ENCODE measurements around the gene NIPSNAP3A. TPM values are rescaled to one million over a fixed set of nuclear protein-coding genes. Genes with fewer than 3 reads are reported as not detected.

NIPSNAP3A gene
- total RNA-seq, 5 donors from 2014 or later (not counting 1 experiment from before 2014, with no cell fraction given) = 6.8 to 10.5 (median 9.8) TPM

- no peak overlapping the region for H3K27ac Mint-ChIP-seq
- no peaks in the 10 kb centered on the region for H3K9me3 Mint-ChIP-seq
- no peaks in the 10 kb centered on the region for H3K4me1 ChIP-seq (ENCODE audit: control insufficient read depth in 1 of 2, extremely low read depth in 1 of 2, insufficient read depth in 2 of 2, low read length in 2 of 2)
- no peaks in the 10 kb centered on the region for H3K27me3 ChIP-seq (replicated peaks in 1 of 2; ENCODE audit: control insufficient read depth in 2 of 2, extremely low read depth in 1 of 2, insufficient read depth in 2 of 2, low read length in 1 of 2)
- H3K9me3 ChIP-seq = no peaks in the 10 kb centered on the region
- H3K36me3 ChIP-seq (ENCODE audit: control insufficient read depth in 2 of 2, extremely low read depth in 1 of 2, insufficient read depth in 1 of 2, low read length in 1 of 2) = peaks cover 0 to 6% of the 10 kb centered on the region in 2 donors
- ATAC-seq (replicated peaks in 1 of 4) (no peak), DNase-seq (no peak)
- no peak overlapping the region for H3K4me3 Mint-ChIP-seq
- CTCF ChIA-PET = no interaction called here
- POLR2A ChIA-PET = no interaction called here
- 100% methylated on average over 2 of the region's 2 CpGs for WGBS (ENCODE audit: insufficient coverage)
- no peaks in the 10 kb centered on the region for H3K4me1 Mint-ChIP-seq
- no peaks in the 10 kb centered on the region for H3K27me3 Mint-ChIP-seq
- no peak overlapping the region for H3K27ac ChIP-seq (ENCODE audit: low read length)
- H3K4me3 ChIP-seq (ENCODE audit: control insufficient read depth in 1 of 2, extremely low read depth in 1 of 2, low read length in 1 of 2) = no peak overlapping the region
- peaks cover 42% of the 10 kb centered on the region for H3K36me3 Mint-ChIP-seq
Measured at GRCh38 chr9:104805441-104805840, 58.0 kb downstream of the NIPSNAP3A start.

- H3K4me1 Mint-ChIP-seq = no peaks in the 10 kb centered on the region
- H3K27me3 Mint-ChIP-seq = no peaks in the 10 kb centered on the region
- H3K27ac Mint-ChIP-seq = no peak overlapping the region
- Histone ChIP-seq H3K4me1 (ENCODE audit: control insufficient read depth in 1 of 2, extremely low read depth in 1 of 2, insufficient read depth in 2 of 2, low read length in 2 of 2) (no peaks in the 10 kb centered on the region), H3K4me3 (ENCODE audit: control insufficient read depth in 1 of 2, extremely low read depth in 1 of 2, low read length in 1 of 2) (no peak overlapping the region), H3K27ac (ENCODE audit: low read length) (no peak overlapping the region), H3K27me3 (replicated peaks in 1 of 2; ENCODE audit: control insufficient read depth in 2 of 2, extremely low read depth in 1 of 2, insufficient read depth in 2 of 2, low read length in 1 of 2) (no peaks in the 10 kb centered on the region), H3K9me3 (no peaks in the 10 kb centered on the region), H3K36me3 (ENCODE audit: control insufficient read depth in 2 of 2, extremely low read depth in 1 of 2, insufficient read depth in 1 of 2, low read length in 1 of 2) (peaks cover 0 to 11% of the 10 kb centered on the region in 2 donors)
- H3K9me3 Mint-ChIP-seq = no peaks in the 10 kb centered on the region
- ATAC-seq (replicated peaks in 1 of 4) (no peak), DNase-seq (peak in 2 of 35 experiments; percentile 1 to 12)
- 84% methylated on average over 3 of the region's 3 CpGs for WGBS (ENCODE audit: insufficient coverage)
- no peak overlapping the region for H3K4me3 Mint-ChIP-seq
- peaks cover 50% of the 10 kb centered on the region for H3K36me3 Mint-ChIP-seq
- POLR2A ChIA-PET = no interaction called here
- CTCF ChIA-PET = interaction anchor here in 1 of 2 donors (0.8 to 1.0 kb wide), 2 partner anchors 321 to 910 kb away, joined by 3 to 4 read pairs; no protein-coding TSS in a partner anchor
Measured at GRCh38 chr9:104808035-104808614, 60.6 kb downstream of the NIPSNAP3A start.

Other genes starting within 250 kb of the NIPSNAP3A start
- gene OR13F1, start 243.4 kb upstream of the NIPSNAP3A start, total RNA-seq = not detected
- not detected for gene OR13C4, start 220.5 kb upstream of the NIPSNAP3A start, total RNA-seq
- gene OR13C3, start 210.8 kb upstream of the NIPSNAP3A start, total RNA-seq = not detected
- not detected for gene OR13C8, start 178.5 kb upstream of the NIPSNAP3A start, total RNA-seq
- gene OR13C5, start 148.3 kb upstream of the NIPSNAP3A start, total RNA-seq = not detected
- gene OR13C2, start 142.1 kb upstream of the NIPSNAP3A start, total RNA-seq = not detected
- not detected for gene OR13C9, start 129.5 kb upstream of the NIPSNAP3A start, total RNA-seq
- not detected for gene OR13D1, start 53.2 kb upstream of the NIPSNAP3A start, total RNA-seq
- 1 to 10 TPM in 4 of 5 donors, under 1 TPM in 1; 0.84 to 2.0 (median 1.2) TPM for gene NIPSNAP3B, start 16.4 kb downstream of the NIPSNAP3A start, total RNA-seq
- gene ABCA1, start 180.5 kb downstream of the NIPSNAP3A start, total RNA-seq = 1 to 10 TPM in 2 of 5 donors, under 1 TPM in 3; 0.41 to 4.7 (median 0.62) TPM

Measured in T-cell (primary cell).